CD4-positive, alpha-beta T cell (primary cell): Measurements from ENCODE around the gene SLC9A2. TPM values are rescaled to one million over a fixed set of nuclear protein-coding genes. Genes with fewer than 3 reads are reported as not detected.

Experiments used
- ATAC-seq: fragments of 200-7000 bp; cut with Tn5 transposase; one replicate; pipeline ENCODE4 v1.10.0; 2022; ENCODE audit warnings: mild to moderate bottlenecking; ENCODE audit not compliant: poor library complexity
- CTCF ChIA-PET: fragments of 350-600 bp; sonication (Branson Sonifier 250); formaldehyde crosslinking; loops from one replicate; lab custom pipeline; 2021; ENCODE audit warnings: antibody characterized with exemption, inconsistent platforms; lab: Charles Lee
- POLR2A ChIA-PET: fragments of 350-600 bp; sonication (Branson Sonifier 250); formaldehyde crosslinking; loops from one replicate; lab custom pipeline; 2021; ENCODE audit warnings: antibody characterized with exemption, inconsistent platforms; lab: Charles Lee
- DNase-seq, 14 experiments: peaks; one replicate each; pipeline ENCODE4 v3.0.0-alpha.2; 2013 to 2020; ENCODE audit warnings: mixed read lengths in 2 of 14
- H3K27ac ChIP-seq, 2 donors: one replicate each; pipeline versions ENCODE4 v1.5.1 to v1.7.0; 2013; ENCODE audit warnings: low read length in 2 of 2, low read depth in 1 of 2, mild to moderate bottlenecking in 1 of 2
- H3K27me3 ChIP-seq, 2 experiments: 1 replicate in 1 of 2; 2 replicates in 1 of 2; pipeline versions ENCODE4 v1.6.1 to v1.7.0; 2013; ENCODE audit warnings: low read length in 2 of 2, control low read depth in 1 of 2, mild to moderate bottlenecking in 1 of 2, moderate library complexity in 1 of 2; ENCODE audit not compliant: insufficient read depth in 2 of 2, control insufficient read depth in 1 of 2
- H3K36me3 ChIP-seq: one replicate; pipeline ENCODE4 v1.6.1; 2013; ENCODE audit warnings: low read length, control low read depth; ENCODE audit not compliant: insufficient read depth
- H3K4me1 ChIP-seq: one replicate; pipeline ENCODE4 v1.6.1; 2013; ENCODE audit warnings: low read length, control low read depth; ENCODE audit not compliant: insufficient read depth
- H3K4me3 ChIP-seq: one replicate; pipeline ENCODE4 v1.5.1; 2013; ENCODE audit warnings: mild to moderate bottlenecking, low read length, moderate library complexity
- H3K9me3 ChIP-seq, 2 experiments: 1 replicate in 1 of 2; 2 replicates in 1 of 2; pipeline versions ENCODE4 v1.6.1 to v1.7.0; 2013; ENCODE audit warnings: low read length in 2 of 2, mild to moderate bottlenecking in 2 of 2, control low read depth in 1 of 2, moderate library complexity in 1 of 2; ENCODE audit not compliant: control insufficient read depth in 1 of 2, insufficient read depth in 1 of 2
- H3K27ac Mint-ChIP-seq: one replicate; pipeline ENCODE4 v1.8.0; 2020; ENCODE audit warnings: mixed read lengths
- H3K27me3 Mint-ChIP-seq: one replicate; pipeline ENCODE4 v1.8.0; 2021; ENCODE audit warnings: mixed read lengths
- H3K36me3 Mint-ChIP-seq: one replicate; pipeline ENCODE4 v1.8.0; 2021; ENCODE audit warnings: low read depth, mixed read lengths
- H3K4me1 Mint-ChIP-seq: one replicate; pipeline ENCODE4 v1.8.0; 2021; ENCODE audit warnings: low read depth, mixed read lengths
- H3K4me3 Mint-ChIP-seq: one replicate; pipeline ENCODE4 v1.8.0; 2020; ENCODE audit warnings: mild to moderate bottlenecking, mixed read lengths
- H3K9me3 Mint-ChIP-seq: one replicate; pipeline ENCODE4 v1.8.0; 2020; ENCODE audit warnings: mixed read lengths
- CTCF ChIP-seq: fragments of 200-600 bp; IDR thresholded peaks from one replicate; pipeline ENCODE4 v1.8.0; 2022; ENCODE audit warnings: antibody characterized with exemption, mild to moderate bottlenecking
- intact Hi-C, 2 experiments: fragments of 100-400 bp; cut with DNase I in 1 of 2; cut with micrococcal nuclease in 1 of 2; formaldehyde crosslinking; loops; one replicate each; pipeline versions ENCODE4 v1.15.1 to v1.9.0; 2023 to 2025; cut with DNase I, micrococcal nuclease
- total RNA-seq, 174 experiments: library from RNA in 2 of 174; stranded (reverse) in 2 of 174; gene quantifications; one replicate each; pipeline ENCODE4 v1.2.3 and lab custom pipeline; 2021 to 2026

The SLC9A2 gene
- total RNA-seq, 2 experiments from 2014 or later: not detected

- DNase-seq (no peak), ATAC-seq (no peak)
- Histone ChIP-seq H3K36me3 (no peaks in the 10 kb centered on the region), H3K4me3 (no peak overlapping the region), H3K4me1 (no peaks in the 10 kb centered on the region), H3K27me3 (peaks cover 0 to 2% of the 10 kb centered on the region in 2 experiments), H3K9me3 (no peaks in the 10 kb centered on the region), H3K27ac (no peak overlapping the region)
- no peak for TF ChIP-seq CTCF
- POLR2A ChIA-PET: no interaction called here
- Mint-ChIP-seq H3K4me1 (no peaks in the 10 kb centered on the region), H3K27ac (no peak overlapping the region), H3K4me3 (no peak overlapping the region), H3K27me3 (peaks cover 46% of the 10 kb centered on the region), H3K9me3 (no peaks in the 10 kb centered on the region), H3K36me3 (no peaks in the 10 kb centered on the region)
- CTCF ChIA-PET: no interaction called here
- intact Hi-C loops: no loop called here
These were observed 21.6 kb upstream of the SLC9A2 start for GRCh38 chr2:102597788-102598187.

- DNase-seq: no peak
- H3K27ac Mint-ChIP-seq: no peak overlapping the region
- peaks cover 50% of the 10 kb centered on the region for H3K27me3 Mint-ChIP-seq
- H3K9me3 Mint-ChIP-seq: no peaks in the 10 kb centered on the region
- ATAC-seq: no peak
- H3K4me3 ChIP-seq: no peak overlapping the region
- ChIA-PET CTCF (interaction anchor here (0.6 kb wide), 1 partner anchor 186 kb away, joined by 3 read pairs; no protein-coding TSS in a partner anchor), POLR2A (no interaction called here)
- H3K9me3 ChIP-seq: no peaks in the 10 kb centered on the region
- no peaks in the 10 kb centered on the region for H3K36me3 Mint-ChIP-seq
- intact Hi-C loops: no loop called here
- H3K36me3 ChIP-seq: no peaks in the 10 kb centered on the region
- H3K27me3 ChIP-seq: peaks cover 0 to 2% of the 10 kb centered on the region in 2 experiments
- no peak overlapping the region for H3K27ac ChIP-seq
- H3K4me1 ChIP-seq: no peaks in the 10 kb centered on the region
- H3K4me3 Mint-ChIP-seq: no peak overlapping the region
- no peak for TF ChIP-seq CTCF
- no peaks in the 10 kb centered on the region for H3K4me1 Mint-ChIP-seq
These were observed 19.9 kb upstream of the SLC9A2 start for GRCh38 chr2:102599486-102599885.

- Mint-ChIP-seq H3K4me3 (no peak overlapping the region), H3K9me3 (no peaks in the 10 kb centered on the region), H3K27ac (no peak overlapping the region), H3K4me1 (no peaks in the 10 kb centered on the region), H3K27me3 (peaks cover 44% of the 10 kb centered on the region), H3K36me3 (no peaks in the 10 kb centered on the region)
- Histone ChIP-seq H3K4me1 (no peaks in the 10 kb centered on the region), H3K9me3 (no peaks in the 10 kb centered on the region), H3K27me3 (peaks cover 0 to 2% of the 10 kb centered on the region in 2 experiments), H3K4me3 (no peak overlapping the region), H3K36me3 (no peaks in the 10 kb centered on the region), H3K27ac (no peak overlapping the region)
- TF ChIP-seq CTCF: no peak
- ChIA-PET POLR2A (no interaction called here), CTCF (interaction anchor here (1.0 kb wide), 1 partner anchor 23 kb away, joined by 3 read pairs; no protein-coding TSS in a partner anchor)
- intact Hi-C loops: no loop called here
- no peak for DNase-seq
- ATAC-seq: no peak
These were observed 17.6 kb upstream of the SLC9A2 start for GRCh38 chr2:102601730-102602129.
